Suppressor macrophage treated with lipopolysaccharide for 4 hours (primary cell): ENCODE data around the gene DYNC1LI1.
"Not testable (repeated sequence)": the region's sequence is repeated elsewhere in the genome, so short reads cannot be mapped to it uniquely, and the experiment has no call there.

ENCODE experiments used
- DNase-seq: peaks from one replicate; pipeline ENCODE4 v3.0.0-alpha.2; 2020

The DYNC1LI1 gene

DNA sequence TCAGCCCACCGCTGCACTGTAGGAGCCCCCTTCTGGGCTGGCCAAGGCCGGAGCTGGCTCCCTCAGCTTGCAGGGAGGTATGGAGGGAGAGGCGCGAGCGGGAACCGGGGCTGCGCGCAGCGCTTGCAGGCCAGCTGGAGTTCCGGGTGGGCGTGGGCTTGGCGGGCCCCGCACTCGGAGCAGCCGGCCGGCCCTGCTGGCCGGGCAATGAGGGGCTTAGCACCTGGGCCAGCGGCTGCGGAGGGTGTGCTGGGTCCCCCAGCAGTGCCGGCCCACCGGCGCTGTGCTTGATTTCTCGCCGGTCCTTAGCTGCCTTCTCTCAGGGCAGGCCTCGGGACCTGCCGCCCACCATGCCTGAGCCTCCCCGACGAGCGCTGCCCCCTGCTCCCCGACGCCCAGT, 8.0 kb upstream of the DYNC1LI1 start:
- not testable (repeated sequence) for DNase-seq

DNA sequence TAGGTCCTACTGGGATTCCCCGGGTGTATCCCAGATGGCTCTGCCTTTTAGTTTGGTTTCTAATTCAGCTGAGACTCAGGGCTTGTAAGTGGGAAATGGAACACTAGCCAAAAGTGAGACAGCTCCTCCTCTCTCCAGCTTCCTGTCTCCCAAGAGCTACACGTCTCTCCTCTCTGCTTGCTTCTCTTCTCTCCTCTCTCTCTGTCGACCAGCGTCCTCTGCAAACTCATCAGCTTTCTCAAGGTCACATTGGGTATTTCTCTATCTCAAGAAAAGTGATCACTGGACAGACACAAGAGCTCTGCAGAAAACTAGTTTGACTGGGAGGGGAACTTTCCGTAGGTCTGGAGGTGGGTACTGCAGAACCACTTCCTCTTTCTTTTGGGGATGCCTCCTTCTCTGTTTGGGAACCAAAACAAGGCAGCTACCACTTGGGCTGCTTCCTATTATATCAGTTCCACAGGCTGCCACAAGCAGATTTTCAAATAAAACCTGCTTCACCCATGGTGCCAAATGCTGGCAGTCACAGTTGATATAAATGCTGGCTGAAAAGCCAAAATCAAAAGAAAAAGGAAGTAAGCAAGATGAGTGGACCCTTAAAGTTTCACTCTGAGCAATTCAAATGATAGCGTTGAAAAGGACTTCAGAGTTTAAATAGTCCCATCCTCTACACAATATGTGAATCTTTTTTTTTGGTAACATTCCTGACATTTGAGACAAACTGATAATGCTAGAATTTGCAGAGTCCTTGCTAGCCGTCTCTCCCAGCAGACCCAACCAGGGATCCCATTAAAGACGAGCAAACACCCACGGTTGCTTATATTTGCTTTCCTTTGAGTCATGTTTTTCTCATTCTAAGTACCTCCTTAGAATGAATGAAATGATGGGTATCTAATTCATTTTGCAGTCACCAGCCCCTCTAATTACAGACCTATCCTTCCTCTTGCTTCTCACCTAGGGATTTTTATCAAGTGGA, 7.2 kb upstream of the DYNC1LI1 start:
- DNase-seq, result peak; percentile 70

DNA sequence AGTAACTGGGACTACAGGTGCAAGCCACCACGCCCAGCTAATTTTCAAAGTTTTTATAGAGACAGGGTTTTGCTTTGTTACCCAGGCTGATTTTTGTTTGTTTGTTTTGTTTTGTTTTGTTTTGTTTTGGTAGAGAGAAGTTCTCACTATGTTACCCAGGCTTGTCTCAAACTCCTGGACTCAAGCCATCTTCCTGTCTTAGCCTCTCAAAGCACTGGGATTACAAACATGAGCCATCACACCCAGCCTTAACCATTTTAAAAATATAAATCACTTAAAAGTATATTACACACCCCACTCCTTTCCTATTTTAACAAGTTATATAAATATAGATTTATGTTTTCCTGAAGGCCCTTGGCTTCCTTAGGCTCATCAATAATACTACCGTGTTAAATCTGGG, 6.5 kb upstream of the DYNC1LI1 start:
- DNase-seq, result no peak

DNA sequence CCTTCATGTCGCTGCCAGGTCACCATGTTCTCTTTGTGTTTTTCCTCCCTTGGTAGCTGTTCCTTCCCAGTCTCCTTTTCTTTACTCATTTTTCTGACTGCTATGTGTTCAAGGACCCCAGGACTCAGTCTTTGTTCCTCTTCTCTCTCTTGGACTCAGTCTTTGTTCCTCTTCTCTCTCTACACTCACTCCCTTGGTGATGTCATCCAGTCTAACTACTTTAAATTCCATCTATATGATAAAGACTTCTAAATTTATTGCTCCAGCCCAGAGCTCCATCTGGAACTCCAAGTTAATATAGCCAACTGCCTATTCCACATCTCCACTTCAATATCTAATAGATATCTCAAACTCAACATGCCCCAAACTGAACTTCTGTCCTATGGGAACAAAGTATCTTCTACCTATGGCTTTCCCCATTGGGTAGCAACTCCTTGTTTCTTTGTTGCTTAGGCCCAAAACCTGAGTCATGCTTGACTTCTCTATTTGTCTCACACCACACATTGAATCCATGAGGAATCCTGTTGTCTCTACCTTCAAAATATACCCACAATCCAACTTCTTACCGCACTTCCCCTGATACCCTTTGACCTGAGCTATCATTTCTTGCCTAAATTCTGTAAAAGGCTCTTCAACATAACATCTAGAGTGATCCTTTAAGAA, 4.9 kb upstream of the DYNC1LI1 start:
- peak; percentile 81 for DNase-seq

DNA sequence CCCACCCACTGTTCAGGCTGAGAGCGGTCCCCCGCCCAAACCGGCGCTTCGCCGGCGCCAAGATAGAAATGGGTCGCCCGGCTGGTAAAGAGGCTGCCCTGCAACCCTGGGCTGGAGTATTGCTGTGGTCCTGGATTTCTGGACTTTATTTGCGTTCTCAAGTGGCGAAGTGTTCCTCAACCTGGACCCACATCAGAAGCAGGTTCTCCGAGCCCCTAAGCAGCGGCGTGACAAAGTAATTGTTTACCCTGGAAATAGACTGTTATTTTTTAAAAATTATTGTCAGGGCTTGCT, 481 bp upstream of the DYNC1LI1 start:
- no peak for DNase-seq

DNA sequence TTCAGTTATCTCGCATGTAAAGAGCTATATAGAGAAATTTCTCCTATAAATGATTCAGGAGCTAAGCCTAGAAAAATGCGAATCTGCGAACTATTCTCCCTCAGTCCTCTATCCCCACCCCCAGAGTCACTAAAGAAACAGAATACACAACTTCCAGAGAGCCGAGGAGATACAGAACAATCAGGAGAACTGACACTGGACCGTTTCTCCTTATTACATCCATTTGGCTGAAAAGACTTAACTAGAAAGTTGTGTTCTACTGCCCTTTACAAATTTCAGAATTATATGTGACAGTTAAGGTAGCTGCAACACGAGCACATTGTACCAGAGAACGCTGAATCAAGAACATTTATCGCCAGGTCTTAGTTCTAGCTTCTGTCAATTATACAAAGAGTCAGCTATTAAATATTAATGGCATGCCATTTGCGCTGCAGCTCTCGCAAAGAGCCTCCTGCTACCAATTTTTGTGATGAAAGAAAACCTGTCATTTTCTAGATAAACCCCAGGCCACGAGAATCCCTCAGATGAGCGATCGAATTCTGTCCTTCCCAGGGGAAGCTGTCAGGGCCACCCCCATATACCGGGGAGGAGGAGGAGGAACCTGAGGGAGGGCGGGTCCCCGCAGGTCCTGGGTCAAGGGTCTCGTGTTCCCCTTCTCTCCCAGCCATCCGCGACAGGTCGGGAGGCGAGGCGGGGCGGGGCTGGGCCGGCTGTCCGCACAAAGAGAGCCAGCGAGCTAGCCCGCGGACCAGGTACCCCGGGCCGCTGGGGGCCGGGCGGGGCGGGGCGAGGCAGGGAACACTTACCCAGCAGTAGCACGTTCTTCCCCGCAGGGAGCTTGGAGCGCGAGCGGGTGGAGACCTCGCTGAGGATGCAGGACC, 878 bp downstream of the DYNC1LI1 start:
- DNase-seq, result peak; percentile 49

DNA sequence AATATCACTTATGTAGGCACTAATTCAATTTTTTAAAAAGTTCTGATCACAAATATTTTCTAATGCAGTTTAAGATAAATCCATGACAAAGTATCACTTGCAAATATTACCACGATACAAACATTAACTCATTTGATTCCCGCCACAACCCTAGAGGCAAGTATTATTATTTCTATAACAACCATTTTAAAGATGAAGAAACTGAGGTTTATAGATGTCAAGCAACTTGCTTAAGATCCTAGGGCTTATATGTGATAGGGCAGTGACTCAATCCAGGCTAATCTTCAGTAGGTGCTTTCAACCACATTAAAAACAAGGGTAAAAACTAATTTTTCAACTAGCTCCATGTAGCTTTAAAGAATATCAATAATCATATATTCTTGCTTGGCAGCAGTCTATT, 1.7 kb downstream of the DYNC1LI1 start:
- DNase-seq, result no peak

DNA sequence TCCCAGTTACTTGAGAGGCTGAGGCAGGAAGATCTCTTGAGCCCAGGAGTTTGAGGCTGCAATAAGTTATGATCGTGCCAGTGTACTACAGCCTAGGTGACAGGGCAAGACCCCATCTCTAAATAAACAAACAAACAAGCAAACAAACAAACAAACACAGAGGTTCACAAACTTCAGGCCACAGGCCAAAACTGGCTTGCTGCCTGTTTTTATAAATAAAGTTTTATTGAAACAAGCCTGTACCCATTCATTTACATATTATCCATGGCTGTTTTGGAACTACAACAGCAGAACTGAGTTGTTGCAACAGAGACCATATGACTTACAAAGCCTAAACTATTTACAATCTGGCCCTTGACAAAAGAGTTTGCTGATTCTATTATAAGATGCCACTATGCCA, 6.5 kb downstream of the DYNC1LI1 start:
- DNase-seq, result no peak

DNA sequence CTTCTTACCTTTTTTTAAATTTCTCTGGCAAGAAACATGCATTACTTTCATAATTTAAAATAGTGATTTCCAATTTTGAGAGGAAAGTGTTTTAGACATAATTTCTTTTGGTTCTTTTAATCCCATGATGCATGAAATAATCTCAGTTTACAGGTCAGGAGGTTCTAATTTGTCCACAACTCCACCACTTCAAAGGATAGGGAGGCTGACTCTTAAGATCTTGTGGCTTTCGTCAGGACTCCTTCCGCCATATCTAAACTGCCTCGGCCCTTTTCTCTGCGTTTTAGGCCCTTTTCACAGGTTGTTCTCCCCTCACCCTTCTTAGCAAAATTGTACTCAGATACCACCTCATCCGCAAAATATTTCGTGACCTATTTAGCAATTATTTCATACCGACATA, 8.0 kb downstream of the DYNC1LI1 start:
- DNase-seq, result no peak

DNA sequence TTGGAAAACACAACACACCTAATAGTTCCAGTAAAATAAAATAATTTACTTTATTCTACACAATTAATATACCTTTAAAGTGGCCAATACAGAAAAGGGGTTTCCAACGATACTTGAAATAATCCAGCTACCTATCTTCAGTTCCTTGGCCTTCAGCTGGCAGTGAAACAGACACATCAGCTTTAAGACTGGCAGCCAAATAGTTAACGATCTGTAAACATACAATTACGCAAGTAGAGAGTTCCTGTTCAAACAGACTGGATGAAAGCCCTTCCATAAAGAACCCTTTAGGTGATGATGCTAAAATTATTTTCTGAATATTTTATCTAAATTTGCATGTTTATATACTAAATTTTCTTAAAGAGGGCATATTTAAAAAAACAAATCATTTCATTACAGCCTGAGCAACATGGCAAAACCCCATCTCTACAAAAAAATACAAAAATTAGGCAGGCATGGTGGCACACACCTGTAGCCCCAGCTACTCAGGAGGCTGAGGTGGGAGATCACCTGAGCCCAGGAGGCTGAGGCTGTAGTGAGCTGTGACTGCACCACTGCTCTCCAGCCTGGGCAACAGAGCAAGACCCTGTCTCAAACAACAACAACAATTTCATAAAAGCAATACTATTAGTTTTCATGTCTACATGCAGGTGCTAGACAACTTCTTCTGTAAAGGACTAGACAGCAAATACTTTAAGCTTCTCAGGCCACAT, 12.9 kb downstream of the DYNC1LI1 start:
- no peak for DNase-seq

DNA sequence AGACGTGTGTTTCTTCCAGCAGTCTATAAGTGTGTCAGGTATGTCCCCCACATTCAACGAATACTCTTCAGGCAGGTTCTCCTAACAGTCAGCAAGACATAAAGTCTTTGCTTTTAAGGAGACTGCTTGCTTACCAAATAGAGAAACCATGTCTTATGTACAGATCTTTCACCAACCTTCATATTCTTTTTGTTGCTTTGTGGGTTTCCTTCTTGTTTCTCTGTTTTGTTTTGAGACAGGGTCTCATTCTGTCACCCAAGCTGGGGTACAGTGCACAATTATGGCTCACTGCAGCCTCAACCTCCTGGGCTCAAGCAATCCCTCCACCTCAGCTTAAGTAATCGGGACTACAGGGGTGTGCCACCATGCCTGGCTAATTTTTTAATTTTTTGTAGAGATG, 14.3 kb downstream of the DYNC1LI1 start:
- DNase-seq, result no peak

DNA sequence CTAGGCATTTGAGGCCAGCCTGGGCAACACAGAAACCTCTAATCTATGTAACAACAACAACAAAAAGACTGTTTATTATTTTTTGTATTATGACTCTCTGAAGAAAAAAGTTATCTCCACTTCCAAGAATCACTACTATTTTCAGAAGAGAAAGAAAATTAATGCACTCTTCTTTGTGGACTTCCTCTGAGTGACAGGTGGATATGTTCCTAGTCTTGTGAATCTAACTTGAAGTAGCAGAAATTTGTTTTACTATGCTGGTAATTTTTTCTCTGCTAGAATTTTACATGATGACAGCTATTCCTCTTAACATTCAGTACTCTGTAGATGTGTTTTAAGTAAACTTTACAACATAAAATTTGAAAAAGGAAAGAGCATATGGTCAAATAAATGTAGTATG, 16.7 kb downstream of the DYNC1LI1 start:
- no peak for DNase-seq

DNA sequence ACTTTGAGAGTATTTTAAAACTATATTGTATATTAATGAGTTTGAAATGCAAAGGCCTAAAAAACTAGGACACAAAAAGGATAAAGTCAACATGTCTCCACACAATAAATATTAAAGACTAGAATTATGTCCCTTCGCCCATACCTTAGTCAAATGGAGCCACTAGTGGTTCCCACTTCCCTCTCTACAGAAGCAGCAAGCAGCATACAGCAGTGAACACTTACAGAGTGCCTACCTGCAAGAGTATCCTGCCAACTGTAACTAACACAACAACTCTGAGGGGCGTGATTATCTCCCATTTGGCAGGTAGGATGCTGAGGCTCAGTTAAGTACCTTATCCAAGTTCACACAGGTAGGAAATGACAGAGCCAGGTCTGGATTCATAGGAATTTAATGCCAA, 17.2 kb downstream of the DYNC1LI1 start:
- no peak for DNase-seq

DNA sequence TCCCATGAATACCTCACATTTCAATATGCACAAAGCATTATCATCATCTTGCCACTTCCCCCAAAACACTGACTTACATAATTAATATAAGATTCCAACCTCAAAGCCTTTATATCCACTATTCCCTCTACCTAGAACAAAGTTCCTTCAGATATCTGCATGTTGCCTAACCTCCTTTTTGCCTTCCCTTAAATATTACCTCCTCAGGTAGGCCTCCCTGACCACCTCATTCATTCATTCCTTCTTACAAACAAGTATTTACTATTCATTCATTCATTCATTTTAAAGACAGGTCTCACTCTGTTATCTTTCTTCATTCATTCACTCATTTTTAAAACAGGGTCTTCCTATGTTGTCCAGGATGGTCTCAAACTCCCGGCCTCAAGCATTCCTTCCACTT, 18.6 kb downstream of the DYNC1LI1 start:
- DNase-seq, result no peak

DNA sequence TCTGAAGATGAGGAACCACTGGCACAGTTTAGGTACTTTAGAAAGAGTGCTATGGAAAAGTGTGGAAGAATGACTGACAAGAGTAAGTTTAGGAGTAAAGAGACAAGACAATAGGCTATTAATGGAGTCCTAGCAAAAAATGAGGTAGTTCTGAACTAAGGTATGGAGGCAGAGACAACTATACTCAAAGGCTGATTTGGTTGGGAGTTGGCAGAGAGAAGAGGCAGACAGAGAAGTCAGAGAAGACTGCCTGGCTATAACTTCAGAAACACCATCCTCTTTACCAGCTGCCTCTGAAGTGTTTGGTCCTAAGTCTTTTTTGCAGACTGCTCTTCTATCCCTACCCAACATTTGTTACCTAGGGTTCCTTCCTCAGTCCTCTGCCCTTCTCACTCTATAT, 19.2 kb downstream of the DYNC1LI1 start:
- no peak for DNase-seq

DNA sequence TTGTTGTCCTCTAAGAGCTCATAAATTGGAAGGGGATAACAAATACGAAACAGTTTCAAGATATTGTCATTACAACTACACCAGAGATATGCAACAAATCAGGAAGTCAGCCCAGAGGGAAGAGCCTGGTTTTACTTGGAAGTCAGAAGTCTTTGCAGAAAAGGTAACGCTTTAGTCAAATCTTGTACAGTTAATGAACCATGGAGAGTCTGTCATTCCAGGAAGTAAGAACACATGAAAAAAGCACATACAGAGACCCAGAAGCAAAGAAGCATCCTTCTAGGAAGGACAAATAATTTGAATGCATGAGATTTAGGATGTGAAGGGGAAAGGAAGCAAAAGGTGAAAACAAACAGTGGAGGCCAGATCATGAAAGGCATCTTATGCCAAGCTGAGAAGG, 19.6 kb downstream of the DYNC1LI1 start:
- no peak for DNase-seq

DNA sequence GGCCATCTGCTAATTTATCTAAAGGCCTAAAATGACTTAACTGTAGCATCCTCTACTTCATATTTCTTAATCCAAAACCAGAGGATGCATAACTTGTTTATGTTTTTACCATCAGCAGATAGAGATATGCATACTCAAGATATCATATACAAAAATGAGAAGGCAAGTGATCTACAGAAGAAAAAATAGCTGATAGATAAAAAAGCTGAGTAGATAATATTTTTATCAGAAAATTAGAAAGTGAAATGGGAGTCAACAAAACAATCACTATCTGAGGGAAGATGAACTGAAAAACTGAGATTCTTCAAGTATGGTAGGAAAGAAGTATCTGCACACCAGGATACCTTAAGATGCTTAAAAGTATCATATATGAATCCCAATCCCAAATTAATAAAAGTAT, 25.4 kb downstream of the DYNC1LI1 start:
- DNase-seq, result no peak

DNA sequence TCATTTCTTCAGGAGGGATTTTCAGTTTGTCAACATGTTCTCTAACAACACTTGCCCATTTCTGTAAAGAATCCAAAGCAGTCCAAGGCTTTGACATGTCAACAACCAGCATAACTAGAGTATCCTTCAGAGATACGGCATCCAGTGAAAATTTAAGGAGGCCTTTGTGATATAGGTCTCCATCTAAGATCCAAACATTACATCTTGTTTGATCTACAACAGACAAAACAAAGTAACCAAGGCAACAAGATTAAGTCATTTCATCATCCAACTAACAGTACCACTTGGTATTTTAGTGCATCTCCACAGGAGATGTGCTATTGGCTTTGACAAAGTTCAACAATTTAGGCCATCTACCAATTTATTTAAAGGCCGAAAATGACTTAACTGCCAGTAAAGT, 25.8 kb downstream of the DYNC1LI1 start:
- no peak for DNase-seq

DNA sequence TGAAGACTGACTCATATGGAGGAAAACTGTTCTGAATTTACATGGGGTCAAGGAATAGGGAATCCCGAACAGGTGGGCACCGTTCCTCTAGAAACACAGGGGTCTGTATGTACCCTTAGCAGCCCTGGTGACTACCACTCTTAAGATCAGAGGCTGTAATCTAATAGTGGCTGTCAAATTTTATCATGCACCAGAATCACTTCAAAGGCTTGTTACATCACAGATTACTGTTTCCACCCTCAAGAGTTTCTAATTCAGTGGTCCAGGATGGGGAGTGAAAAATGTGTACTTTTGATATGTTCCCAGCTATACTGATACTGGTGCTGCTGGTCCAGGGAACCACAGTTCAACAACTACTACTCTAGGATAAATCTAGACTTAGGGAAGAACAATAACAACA, 27.9 kb downstream of the DYNC1LI1 start:
- DNase-seq, result no peak

DNA sequence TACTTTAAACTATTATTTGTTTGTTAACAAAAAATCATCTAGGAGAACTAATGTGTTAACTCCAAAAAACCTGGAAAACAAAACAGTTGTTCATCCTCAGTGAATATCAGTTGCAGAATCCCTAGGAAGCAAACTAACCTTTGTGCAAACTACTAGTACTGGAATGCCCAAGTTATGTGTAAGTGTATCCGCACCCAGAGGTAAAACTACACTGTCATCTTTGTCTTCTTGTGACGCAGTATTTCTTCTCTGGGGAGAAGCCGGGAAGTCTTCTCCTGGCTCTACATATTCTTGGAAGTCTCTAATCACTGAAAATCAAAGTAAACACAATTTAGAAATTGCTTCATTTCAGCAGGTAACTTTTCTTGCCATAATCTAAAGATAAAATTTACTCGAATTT, 29.8 kb downstream of the DYNC1LI1 start:
- DNase-seq, result no peak

DNA sequence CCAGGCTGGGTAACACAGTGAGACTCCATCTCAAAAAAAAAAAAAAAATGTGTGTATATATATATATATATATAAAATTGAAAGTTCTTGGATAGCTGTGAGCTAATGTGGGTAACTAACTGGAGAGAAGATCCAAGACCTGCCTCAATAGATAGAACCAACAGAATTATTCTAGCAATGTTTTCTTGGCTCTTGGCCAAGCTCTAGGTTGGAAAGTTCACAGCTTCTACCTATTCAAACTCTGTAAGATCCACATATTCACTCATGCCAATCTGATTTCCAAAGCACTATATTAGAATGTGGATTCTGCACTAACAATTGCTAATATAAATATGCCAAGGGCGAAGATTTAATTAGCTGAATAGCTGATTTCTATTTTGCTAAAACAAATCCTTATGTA, 38.2 kb downstream of the DYNC1LI1 start:
- no peak for DNase-seq

DNA sequence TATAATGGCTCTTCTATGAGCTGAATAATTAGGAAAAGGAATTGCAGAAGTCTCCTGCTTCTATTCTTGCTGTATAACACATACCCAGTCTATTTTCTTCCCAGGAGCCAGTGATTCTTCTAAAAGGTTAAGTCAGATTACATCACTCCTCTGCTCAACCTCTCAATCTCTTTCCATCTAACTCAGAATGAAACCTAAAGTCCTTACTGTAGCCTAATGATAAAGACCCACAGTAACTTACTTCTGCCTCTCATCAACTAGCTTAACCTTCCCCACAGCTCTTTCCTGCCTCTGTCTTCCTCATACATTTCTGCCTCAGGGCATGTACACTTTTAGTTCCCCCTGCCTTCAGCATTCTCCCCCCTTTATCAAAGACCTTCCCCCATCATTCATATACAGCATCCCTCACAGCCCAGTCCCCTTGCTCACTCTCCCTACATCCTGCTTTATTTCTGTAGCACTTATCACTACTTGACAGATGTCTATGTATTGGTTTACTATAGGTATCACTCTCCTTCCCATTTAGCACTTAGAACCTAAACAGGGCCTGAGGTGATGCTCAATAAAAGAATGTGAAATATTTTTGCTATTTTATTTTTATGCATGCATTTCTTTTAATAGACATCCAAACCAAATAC, 39.5 kb downstream of the DYNC1LI1 start:
- DNase-seq, result peak; percentile 29
